HG02970 (cell line): ENCODE measurements around the gene RRAGC.
A peak's percentile ranks its signal among the peaks of the same experiment; 100 is the strongest.

Experiments
- ATAC-seq: cut with Tn5 transposase; IDR thresholded peaks from one replicate; pipeline ENCODE4 v1.9.1; 2021; ENCODE audit warnings: mild to moderate bottlenecking, moderate library complexity, moderate number of reproducible peaks; ENCODE audit not compliant: unreplicated experiment, low FRiP score

Gene RRAGC, protein sequence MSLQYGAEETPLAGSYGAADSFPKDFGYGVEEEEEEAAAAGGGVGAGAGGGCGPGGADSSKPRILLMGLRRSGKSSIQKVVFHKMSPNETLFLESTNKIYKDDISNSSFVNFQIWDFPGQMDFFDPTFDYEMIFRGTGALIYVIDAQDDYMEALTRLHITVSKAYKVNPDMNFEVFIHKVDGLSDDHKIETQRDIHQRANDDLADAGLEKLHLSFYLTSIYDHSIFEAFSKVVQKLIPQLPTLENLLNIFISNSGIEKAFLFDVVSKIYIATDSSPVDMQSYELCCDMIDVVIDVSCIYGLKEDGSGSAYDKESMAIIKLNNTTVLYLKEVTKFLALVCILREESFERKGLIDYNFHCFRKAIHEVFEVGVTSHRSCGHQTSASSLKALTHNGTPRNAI

DNA sequence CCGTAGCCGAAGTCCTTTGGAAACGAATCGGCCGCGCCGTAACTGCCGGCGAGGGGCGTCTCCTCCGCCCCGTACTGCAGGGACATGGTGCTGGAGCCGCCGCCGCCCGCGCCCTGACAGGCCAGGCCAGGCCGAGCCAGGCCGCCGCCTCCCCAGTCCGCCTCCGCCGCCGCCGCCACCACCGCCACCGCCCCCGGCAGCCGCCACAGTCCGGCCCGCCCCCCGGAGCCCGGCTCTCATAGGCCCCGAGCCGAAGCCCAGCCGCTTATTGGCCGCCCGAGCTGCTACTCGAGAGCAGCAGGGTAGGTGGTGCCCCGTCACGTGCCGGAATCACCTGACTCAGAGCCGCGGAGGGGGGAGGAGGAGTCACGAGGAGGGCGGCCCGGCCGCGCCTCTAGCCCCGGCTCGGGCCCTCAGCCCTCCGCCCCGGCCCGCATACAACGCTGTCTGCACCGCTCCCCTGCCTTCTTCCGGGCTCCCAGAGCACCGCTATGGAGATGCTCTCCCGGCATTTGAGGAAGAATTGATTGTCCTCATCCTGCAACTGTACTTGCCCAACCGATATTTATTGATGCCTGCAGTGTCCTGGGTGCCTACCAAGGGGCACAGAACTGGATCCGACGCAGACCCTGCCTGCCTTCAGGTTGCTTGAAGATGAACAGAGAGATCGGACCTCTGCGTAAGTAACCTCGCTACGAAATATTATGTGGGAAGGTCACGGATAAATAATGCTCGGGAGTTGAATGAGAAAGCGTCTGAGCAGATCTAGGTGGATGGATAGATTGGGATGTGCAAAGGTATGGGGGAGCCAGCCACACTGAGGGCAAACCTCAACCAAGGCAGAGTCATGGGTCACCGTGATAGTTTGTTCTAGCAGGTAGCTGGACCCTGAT, at the start of gene RRAGC:
RRAGC (minus strand) TSS at position 212 of the 893 bp plus-strand sequence; CDS start at position 86, 126 bp downstream.
- peak; percentile 94 for ATAC-seq

DNA sequence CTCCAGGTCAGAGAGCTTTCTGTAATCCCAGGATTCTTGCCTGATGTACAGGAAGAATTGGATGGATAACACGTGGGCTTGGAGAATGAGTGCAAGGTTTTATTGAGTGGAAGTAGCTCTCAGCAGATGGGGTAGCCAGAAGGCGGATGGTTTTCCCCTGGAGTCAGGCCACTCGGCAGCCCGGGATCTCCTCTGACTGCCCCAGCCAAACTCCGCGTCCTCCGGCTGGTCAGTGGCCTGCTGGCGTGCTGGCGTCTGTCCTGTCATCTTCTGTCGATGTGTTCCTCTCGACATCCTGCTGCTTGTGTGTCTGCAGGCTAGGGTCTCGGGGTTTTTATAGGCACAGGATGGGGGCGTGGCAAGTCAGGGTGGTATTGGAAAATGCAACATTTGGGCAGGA, 49.2 kb upstream of the RRAGC start:
- ATAC-seq = no peak

DNA sequence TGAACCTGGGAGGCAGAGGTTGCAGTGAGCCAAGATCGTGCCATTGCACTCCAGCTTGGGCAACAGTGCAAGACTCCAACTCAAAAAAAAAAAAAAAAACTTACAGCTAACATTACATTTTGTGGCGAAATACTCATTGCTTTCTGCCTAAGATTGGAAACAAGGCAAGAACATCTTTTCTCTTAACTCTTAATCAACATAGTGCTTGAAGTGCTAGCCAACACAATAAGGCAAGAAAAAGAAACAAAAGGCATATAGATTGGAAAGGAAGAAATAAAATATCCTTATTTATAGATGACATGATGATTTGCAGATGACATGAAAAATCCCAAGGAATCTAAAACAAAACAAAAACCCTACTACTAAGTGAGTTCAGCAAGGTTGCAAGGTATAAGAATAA, 46.4 kb upstream of the RRAGC start:
- no peak for ATAC-seq

DNA sequence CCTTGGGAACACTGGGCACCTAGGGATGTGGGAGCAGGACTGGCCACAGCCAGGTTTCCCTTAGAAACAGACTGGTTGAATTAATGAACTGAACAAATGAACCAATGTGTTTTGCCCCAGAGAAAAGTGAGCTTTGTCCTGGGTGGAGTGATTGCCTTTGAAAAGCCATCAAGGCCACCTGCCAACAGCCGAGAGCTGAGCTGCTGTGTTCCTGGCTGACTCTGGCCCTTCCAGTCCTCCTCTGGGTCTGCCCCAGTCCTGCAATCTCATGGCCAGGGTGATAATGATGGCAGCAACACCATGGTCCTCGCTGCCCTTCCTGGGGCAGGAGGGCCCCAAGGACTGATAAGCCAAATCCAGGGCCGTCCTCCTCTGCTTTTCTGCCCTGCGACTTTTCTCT, 40.0 kb upstream of the RRAGC start:
- no peak for ATAC-seq

DNA sequence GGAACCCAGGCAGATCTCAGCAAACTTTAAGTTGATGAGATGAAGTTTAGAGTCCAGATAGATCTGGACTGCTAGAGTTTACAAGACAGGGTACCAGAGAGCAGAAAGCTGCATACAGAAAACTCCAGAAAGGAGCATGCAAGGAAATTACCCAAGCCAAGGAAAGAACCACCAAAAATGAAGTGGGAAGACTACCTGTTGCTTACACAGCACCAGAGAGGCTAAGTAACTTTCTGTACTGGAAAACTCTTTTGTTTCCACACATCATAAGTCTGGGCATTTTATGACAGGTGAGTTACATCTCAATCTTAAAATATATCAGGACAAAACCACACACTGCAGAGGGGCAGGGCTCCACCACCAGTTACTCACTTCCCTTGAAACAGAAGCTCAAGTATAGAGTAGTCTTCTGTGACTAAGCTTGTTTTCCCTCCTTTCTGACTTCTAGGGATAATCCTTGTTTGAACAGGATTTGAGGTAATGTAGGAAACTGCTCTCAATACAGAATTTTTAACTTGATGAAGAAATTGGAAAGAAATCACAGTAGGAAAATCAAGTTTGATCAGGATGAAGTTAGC, 39.2 kb upstream of the RRAGC start:
- no peak for ATAC-seq

DNA sequence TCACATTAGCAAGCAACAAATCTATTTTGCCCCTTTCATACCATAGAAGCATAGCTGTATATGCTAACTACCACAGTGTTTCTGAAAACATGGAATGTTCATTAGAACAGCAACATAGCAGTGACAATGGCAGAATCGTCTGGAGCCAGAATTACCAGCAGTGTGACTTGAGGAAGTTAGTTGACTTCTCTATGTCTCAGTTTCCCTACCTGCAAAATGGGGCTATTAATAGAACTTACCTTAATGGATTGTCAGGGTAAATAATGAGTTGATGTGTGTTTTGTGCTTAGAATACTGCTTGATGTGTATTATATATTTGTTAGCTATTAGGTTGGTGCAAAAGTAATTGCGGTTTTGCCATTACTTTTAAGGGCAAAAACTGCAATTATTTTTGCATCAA, 36.6 kb upstream of the RRAGC start:
- ATAC-seq = no peak

DNA sequence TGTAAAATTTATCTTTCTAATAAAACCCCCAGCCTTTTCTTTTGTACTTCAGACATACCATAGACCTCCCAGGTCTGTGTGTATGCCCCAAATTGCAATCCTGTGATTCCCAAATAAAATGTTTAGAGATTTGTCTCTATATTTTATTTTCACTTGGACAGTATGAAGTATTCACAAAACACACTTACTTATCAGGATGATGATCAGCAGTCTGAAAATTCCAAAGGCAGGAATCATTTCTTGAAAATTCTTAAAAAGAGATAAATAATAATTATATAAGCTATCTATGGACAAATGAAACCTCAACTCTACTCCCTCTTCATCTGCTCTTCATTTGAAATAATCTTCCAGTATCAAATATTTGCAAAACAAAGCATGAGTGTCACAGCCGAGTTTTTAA, 33.4 kb upstream of the RRAGC start:
- ATAC-seq = no peak

DNA sequence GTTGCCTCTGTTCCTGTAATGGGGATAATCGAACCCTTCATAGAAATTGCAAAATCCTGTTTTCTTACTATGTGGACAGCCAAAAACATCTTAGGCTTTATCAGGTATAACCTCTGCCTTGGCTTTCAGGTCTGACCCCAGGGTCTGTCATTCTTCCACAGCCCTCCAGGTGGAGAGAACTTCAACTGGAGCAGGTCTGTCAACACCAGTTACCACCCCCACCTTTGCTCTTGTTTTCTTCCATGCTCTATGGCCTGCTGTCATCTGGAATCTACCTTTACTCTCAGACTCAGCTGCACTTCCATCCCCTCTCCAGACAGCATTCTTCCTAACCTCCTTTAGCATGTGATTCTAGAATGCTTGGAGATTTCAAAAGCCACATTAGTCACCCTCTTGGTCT, 32.2 kb upstream of the RRAGC start:
- ATAC-seq = no peak

DNA sequence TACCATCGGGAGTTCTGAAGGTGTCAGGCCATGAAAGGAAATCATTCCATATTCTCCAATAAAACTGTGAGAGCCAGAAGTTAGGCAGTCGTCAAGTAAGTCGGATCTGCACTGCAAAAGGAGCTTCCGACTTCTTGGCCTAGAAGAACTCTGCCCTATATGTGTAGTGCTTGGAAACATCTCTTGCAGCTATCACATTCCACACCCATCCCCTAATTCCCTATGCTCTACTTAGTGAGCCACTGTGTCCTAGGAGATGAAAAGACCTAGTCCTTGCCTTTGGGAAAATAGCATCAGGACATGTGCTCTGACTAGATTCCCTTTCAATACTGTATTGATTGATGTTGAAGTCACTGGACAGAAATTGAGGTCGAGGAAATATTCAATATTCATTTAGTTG, 30.0 kb upstream of the RRAGC start:
- no peak for ATAC-seq

DNA sequence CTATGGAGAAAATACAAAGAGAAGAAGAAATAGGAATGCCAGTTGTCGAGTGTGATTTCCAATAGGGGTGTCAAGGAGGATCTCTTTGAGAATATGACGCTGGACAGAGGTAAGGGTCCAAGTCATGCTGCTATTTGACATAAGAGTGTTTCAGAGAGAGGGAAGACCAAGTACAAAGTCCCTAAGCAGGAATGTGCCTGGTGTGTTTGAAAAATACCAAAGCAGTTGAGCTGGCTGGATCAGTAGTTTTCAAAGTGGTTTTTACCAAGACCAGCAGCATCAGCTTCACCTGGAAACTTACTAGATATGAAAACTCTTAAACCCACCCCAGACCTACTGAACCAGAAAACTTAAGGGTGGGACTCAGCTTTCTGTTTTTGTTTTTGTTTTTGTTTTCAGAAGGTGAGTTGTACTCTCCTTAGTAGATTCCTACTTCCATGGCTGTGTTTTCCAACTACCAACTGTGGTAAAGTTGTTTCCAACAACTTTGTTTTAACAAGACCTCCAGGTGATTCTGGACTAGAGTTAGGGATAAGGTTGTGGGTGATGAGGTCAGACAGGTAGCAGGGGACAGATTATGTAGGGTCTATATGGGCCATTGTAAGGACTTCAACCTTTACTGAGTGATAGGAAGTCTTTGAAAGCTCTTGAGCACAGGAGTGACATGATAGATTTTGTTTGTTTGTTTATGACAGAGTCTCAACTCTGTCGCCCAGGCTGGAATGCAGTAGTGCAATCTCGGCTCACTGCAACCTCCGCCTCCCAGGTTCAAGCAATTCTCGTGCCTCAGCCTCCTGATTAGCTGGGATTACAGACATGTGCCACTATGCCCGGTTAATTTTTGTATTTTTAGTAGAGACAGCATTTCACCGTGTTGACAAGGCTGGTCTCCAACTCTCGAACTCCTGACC, 29.1 kb upstream of the RRAGC start:
- no peak for ATAC-seq

DNA sequence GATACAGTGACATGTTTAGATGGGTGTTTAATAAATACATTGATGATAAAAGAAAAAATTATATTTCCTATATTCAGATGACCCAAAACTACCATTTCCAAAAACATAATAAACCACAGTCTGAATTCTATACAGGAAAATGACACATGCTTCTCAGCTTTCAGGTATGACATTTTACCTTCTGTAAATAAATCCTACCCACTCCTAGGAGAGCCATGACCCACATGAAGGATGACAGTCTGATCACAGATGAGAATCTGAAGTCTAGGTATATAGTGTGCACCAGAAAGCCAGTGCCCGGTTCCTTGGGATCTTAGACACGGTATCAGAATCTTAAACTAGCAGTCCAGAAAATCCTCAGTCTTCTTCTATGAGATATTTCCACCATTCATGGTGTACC, 25.5 kb upstream of the RRAGC start:
- no peak for ATAC-seq

DNA sequence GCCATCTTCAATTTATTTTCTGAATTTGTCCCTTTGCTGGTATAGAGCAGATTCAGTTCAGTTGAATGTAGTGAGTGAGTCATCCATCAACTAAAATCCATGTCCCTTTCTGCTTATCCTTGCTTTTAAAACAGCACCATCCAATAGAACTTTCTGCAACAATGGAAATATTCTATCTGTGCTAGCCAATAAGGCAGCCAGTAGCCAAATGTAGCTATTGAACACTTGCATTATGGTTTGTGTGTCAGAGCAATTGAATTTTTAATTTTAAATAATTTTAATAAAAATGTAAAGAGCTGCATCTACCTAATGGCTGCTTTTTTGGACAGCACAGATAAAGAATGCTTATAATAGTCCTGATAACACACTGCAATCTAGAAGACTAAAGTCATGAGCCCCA, 21.9 kb upstream of the RRAGC start, which contains the start of gene GJA9:
GJA9 (minus strand) TSS at position 101 of the 400 bp plus-strand sequence. CDS start 5,489 bp downstream, outside the sequence.
- ATAC-seq = no peak

DNA sequence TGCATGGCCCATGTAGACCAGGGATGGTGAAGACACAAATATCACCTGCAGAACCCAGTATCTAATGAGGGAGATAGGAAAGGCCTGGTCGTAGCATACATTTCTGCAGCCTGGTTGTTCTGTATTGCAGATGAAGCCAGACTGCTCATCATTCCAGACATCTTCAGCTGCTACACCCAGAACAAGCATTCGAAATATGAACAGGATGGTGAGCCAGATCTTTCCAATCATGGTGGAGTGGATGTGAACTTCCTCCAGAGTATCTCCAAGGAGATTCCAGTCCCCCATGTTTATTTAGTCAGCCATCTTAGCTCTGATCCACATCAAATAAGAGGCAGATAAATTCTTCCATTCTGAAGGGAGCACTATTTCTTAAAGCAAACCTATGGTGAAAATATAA, 16.2 kb upstream of the RRAGC start:
- no peak for ATAC-seq

DNA sequence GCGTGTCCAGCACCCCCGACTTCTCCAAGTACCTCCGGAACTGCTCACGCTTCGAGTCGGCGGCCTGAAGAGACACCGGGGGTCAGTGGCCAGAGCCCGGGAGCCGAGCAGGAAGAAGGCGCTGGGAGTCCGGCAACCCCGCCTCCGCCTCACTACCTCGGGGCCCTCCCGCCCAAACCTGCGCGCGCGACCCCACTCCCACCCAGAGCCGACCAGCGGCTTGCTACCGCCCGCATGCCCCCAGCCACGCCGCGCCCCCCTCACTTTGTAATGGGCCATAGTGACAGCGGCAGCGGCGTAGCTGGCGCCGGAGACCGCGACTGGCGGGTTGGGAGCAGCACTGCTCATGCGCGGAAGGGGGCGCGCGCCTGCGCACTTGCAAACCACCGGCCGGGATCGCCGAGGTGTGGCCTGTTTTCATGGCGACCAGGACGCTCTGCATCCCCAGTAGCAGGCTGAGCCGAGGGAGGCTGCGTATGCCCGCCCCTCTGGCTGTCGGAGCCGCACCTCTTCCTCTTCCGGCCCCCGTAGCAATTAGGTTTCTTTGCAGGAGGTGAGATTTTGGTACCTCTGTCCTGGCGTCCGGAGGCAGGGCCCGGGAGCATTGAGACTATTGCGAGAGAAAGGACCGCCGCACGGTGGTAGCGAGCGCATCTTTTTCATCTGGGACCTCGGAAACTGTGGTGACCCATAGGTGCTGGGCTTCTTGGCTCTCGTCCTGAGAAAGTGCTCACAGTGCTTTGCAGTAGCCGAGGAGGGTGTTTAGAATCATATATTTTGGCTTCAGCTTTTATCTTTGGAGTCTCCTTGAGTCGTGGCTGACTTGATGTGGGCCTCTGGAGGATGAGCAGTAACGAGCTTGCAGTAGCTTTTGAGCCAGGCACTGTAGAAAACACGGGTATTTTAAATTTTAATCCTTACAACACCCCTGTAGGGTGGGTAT, 13.7 kb upstream of the RRAGC start, which contains the start of gene MYCBP:
MYCBP (minus strand) TSS at position 322 of the 943 bp plus-strand sequence; CDS start at position 279, 43 bp downstream.
- peak; percentile 97 for ATAC-seq

DNA sequence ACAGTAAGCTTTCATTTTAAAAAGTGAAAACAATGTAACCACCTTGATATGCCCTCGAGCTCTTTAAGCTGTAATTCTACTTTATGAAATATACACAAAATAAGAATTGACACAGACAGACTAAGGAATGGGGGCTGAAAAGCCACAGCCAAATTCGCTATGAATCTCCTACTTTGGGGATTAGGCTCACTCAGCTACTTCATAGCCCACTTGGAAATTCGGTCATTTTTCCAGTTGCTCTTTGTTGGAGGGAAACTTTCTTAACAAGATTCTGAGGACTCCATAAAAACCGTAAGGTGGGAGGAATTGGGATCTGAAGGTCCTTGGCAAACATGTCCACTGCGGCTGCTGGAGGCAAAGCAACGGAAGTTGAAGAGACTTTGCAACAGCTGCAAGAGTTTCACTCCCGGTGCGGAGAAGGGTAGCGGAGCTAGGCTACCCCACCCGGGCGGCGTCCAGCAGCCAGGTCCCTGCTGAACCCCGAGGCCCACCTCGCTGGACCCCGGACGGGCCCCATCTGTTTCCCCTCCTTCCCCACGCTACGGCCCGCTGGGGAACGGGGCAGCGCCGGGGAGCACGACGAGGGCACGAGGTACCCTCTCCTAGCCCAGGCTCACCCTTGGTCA, 12.9 kb upstream of the RRAGC start:
- ATAC-seq = peak; percentile 19

DNA sequence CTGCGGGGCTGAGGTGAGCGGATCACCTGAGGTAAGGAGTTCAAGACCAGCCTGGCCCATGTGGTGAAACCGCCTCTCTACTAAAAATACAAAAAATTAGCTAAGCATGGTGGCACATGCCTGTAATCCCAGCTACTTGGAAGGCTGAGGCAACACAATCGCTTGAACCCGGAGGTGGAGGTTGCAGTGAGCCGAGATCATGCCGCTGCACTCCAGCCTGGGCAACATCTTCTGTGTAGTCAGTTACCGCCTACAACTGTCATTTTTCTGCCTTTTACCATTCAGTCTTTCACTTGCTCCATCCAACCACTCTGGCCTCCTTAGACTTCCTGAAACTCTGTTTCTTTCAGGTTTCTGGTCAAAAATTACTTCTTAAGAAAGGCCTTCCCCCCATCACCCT, 11.4 kb upstream of the RRAGC start:
- no peak for ATAC-seq

DNA sequence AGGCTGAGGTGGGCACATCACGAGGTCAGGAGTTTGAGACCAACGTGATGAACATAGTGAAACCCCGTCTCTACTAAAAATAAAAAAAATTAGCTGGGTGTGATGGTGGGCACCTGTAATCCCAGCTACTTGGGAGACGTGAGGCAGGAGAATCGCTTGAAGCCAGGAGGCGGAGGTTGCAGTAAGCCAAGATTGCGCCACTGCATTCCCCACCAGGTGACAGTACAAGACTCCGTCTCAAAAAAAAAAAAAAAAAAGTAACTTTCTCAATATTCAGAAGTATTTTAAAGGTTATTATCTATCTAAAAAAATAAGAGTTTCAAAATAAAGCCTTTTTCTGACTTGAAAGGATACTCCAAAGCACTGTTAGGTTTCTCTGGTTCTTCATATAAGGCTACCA, 7.6 kb upstream of the RRAGC start:
- ATAC-seq = no peak

DNA sequence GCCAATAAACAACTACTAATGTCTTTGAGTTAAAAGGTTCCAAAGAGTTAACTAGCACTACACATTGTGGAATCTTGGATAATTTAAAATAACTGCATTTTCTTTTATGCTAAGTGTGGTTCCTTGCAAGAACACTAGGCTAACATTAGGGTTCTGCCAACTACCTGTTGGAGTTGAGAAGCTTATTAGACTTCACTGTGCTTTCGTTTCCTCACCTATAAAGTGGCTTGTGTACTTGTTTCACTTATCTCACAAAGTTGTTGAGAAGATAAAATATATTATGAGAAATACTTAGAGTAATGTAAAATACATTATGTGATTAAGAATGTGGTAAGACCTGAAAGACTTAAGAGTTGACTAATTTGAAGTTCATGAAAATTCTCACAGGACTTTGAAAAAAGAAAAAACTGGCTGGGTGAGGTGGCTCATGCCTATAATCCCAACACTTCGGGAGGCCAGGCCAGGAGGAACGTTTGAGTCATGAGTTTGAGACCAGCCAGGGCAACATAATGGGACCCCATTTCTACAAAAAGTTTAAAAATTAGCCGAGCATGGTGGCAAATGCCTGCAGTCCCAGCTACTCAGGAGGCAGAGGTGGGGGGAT, 5.6 kb upstream of the RRAGC start:
- ATAC-seq = no peak
